Panc1 (cell line): ENCODE results near the gene HMGB1.

Source experiments
- TF ChIP-seq, protein P1 (sequence below): fragments of 450-650 bp; IDR thresholded peaks from 2 replicates; pipeline ENCODE4 v1.5.1; 2017; ENCODE audit warnings: mild to moderate bottlenecking
- TF ChIP-seq, protein P2 (sequence below), 2 experiments: IDR thresholded peaks; 2 replicates each; pipeline ENCODE4 v1.6.1; 2011 to 2012; ENCODE audit warnings: low read depth in 2 of 2, control low read depth in 1 of 2, low read length in 1 of 2, mild to moderate bottlenecking in 1 of 2, moderate library complexity in 1 of 2; ENCODE audit not compliant: insufficient read depth in 1 of 2

GRCh38 chr13:30440910-30441703, 24.6 kb downstream of the HMGB1 start:
- TF ChIP-seq, protein P1, sequence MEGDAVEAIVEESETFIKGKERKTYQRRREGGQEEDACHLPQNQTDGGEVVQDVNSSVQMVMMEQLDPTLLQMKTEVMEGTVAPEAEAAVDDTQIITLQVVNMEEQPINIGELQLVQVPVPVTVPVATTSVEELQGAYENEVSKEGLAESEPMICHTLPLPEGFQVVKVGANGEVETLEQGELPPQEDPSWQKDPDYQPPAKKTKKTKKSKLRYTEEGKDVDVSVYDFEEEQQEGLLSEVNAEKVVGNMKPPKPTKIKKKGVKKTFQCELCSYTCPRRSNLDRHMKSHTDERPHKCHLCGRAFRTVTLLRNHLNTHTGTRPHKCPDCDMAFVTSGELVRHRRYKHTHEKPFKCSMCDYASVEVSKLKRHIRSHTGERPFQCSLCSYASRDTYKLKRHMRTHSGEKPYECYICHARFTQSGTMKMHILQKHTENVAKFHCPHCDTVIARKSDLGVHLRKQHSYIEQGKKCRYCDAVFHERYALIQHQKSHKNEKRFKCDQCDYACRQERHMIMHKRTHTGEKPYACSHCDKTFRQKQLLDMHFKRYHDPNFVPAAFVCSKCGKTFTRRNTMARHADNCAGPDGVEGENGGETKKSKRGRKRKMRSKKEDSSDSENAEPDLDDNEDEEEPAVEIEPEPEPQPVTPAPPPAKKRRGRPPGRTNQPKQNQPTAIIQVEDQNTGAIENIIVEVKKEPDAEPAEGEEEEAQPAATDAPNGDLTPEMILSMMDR, result no peak
- TF ChIP-seq, protein P2, sequence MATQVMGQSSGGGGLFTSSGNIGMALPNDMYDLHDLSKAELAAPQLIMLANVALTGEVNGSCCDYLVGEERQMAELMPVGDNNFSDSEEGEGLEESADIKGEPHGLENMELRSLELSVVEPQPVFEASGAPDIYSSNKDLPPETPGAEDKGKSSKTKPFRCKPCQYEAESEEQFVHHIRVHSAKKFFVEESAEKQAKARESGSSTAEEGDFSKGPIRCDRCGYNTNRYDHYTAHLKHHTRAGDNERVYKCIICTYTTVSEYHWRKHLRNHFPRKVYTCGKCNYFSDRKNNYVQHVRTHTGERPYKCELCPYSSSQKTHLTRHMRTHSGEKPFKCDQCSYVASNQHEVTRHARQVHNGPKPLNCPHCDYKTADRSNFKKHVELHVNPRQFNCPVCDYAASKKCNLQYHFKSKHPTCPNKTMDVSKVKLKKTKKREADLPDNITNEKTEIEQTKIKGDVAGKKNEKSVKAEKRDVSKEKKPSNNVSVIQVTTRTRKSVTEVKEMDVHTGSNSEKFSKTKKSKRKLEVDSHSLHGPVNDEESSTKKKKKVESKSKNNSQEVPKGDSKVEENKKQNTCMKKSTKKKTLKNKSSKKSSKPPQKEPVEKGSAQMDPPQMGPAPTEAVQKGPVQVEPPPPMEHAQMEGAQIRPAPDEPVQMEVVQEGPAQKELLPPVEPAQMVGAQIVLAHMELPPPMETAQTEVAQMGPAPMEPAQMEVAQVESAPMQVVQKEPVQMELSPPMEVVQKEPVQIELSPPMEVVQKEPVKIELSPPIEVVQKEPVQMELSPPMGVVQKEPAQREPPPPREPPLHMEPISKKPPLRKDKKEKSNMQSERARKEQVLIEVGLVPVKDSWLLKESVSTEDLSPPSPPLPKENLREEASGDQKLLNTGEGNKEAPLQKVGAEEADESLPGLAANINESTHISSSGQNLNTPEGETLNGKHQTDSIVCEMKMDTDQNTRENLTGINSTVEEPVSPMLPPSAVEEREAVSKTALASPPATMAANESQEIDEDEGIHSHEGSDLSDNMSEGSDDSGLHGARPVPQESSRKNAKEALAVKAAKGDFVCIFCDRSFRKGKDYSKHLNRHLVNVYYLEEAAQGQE (IDR thresholded peaks at IDR 0.05; ENCODE audit: insufficient read depth in 1 of 2, low read depth in 2 of 2, low read length in 1 of 2), result no peak
